ENCODE results near the gene TRAPPC8.
A peak's percentile ranks its signal among the peaks of the same experiment; 100 is the strongest.
"Not testable (repeated sequence)": the region's sequence is repeated elsewhere in the genome, so short reads cannot be mapped to it uniquely, and the experiment has no call there.

TRAPPC8 gene

DNA sequence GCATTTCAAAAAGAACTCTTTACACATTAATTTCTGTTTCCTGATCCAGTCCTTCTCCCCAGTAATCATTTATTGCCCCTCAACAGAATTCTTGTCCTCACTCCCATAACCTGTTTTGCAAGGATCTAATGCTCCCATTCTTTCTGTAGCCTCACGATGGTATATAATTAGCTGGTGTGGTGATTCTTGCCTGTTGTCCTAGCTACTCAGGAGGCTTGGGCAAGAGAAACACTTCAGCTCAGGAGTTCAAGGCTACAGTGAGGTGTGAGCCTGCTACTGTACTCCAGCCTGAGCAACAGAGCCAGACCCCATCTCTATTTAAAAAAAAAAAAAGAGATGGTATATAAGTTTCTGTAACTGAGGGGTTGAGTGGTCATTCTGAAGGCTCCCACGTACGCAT is 7.7 kb upstream of the TRAPPC8 start:
- no peak overlapping the region for H3K4me2 ChIP-seq
- H3K4me1 ChIP-seq: peaks cover 0 to 16% (median 4%) of the 10 kb centered on the region in 10 experiments; a peak in 9 of 20 replicates
- no peak overlapping the region for H3K4me3 ChIP-seq
- H4K20me1 ChIP-seq: no peaks in the 10 kb centered on the region
- H3K9ac ChIP-seq: no peak overlapping the region
- H3K27ac ChIP-seq: no peak overlapping the region
- no peaks in the 10 kb centered on the region for H3K36me3 ChIP-seq
- no peak for TF ChIP-seq Cebpa-rat (IDR thresholded peaks at IDR 0.05)
- H3K9me3 ChIP-seq (replicated peaks in 1 of 11): peaks cover 0 to 26% (median 5%) of the 10 kb centered on the region in 11 experiments; a peak in 5 of 22 replicates
- no peaks in the 10 kb centered on the region for H3K27me3 ChIP-seq

DNA sequence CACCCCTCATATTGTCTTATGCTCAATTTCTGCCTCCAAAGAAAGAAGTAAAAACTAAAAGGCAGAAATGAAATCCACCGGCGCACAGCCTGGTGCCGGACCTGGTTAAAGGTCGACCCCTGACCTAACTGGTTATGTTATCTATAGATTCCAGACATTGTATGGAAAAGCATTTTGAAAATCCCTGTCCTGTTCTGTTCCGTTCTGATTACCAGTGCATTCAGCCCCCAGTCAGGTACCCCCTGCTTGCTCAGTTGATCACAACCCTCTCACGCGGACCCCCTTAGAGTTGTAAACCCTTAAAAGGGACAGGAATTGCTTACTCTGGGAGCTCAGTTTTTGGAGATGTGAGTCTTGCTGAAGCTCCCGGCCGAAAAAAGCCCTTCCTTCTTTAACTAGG is 5.4 kb upstream of the TRAPPC8 start:
- not testable (repeated sequence) for H3K36me3 ChIP-seq, H3K4me3 ChIP-seq, H4K20me1 ChIP-seq, H3K27me3 ChIP-seq, H3K9ac ChIP-seq, H3K27ac ChIP-seq, H3K4me2 ChIP-seq
- Histone ChIP-seq H3K9me3 (replicated peaks in 1 of 11) (peaks cover 0 to 24% (median 5%) of the 10 kb centered on the region in 11 experiments; a peak in 5 of 22 replicates), H3K4me1 (peaks cover 12 to 17% (median 16%) of the 10 kb centered on the region in 10 experiments)

DNA sequence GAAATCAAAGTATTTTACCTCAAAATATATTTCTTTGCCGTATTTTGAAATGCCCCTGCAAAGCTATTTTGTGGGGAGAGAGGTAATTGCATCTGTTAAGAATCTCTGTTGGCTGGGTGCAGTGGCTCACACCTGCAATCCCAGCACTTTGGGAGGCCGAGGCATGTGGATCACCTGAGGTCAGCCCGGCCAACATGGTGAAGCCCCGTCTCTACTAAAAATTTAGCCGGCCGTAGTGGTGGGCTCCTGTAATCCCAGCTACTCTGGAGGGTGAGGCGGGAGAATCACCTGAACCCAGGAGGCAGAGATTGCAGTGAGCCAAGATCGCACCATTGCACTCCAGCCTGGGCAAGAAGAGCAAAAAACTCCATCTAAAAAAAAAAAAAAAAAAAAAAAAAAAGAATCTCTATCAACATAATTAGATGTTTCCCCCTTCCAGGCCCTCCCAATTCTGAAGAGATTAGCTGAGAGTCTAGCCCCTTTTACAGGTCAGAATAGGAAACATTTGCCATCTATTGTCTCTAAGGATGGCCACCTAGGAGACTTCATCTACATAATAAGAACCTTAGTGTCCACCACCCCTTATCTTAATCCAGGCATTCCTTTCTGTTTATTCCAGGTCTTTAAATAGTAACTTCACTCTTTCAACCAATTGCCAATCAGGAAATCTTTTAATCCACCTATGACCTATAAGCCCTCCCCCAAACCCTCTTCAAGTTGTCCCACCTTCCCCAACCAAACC is 3.5 kb upstream of the TRAPPC8 start:
- H3K27ac ChIP-seq: no peak overlapping the region
- H3K4me2 ChIP-seq: no peak overlapping the region
- H3K36me3 ChIP-seq: no peaks in the 10 kb centered on the region

DNA sequence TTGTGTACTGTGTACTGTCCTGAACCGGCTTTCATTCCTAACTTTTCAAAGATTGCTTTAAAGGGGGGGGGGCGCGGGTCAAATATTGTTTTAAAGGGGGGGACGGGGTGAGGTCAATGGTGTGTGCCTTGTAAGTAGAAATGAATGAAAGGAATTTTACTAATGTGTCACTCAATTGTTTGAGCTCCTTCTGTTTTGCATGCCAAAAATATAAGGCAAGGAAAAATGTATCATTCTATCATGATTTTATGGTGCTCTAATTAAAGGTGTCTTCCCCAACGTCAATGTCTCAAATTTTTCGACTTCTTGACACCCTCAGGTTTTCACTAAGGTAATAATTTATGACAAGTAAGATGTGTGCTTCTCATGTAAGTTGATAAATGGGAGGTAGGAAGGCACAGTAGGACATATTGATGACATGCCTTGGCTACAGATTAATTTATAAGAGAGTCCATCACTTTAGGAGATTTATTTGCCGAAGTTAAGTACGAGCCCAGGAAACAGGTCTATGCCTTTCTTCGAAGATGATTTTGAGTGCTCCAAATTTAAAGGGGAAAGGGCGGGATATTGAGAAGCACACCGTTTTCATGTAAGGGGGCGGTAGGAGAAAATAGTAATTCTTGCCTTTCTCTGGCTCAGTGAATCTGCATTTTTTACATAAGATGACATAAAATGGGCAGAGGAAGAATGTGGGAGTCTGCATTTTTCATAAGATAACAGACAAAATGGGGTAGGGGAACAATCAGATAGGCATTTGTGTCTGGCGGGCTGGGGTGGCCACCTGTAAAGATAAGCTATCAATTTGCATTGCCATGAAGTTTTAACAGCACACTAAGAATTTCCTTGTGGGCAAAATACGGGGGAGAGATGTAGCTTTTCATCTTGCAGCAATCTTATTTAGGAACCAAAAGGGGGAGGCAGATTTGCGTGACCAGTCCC is 1.2 kb upstream of the TRAPPC8 start:
- Histone ChIP-seq H3K9ac (peak overlapping the region; percentile 75 to 99 (median 98)), H3K4me1 (peaks cover 33 to 43% (median 41%) of the 10 kb centered on the region in 10 experiments), H3K9me3 (replicated peaks in 1 of 11) (peaks cover 0 to 12% (median 0%) of the 10 kb centered on the region in 11 experiments; a peak in 3 of 22 replicates), H3K27ac (peak overlapping the region; percentile 60 to 99 (median 97); a peak in 20 of 22 replicates), H3K36me3 (peaks cover 0 to 18% (median 10%) of the 10 kb centered on the region in 11 experiments; a peak in 11 of 22 replicates), H3K27me3 (no peaks in the 10 kb centered on the region), H3K4me2 (peak overlapping the region; percentile 89 to 97 (median 93)), H4K20me1 (peaks cover 29 to 35% (median 31%) of the 10 kb centered on the region in 11 experiments; a peak in 19 of 22 replicates), H3K4me3 (peak overlapping the region; percentile 71 to 97 (median 92))
- no peak for TF ChIP-seq Cebpa-rat (IDR thresholded peaks at IDR 0.05)

More for the DNA sequence above, 3.5 kb upstream of the TRAPPC8 start:
- TF ChIP-seq Cebpa-rat (IDR thresholded peaks at IDR 0.05): no peak
- H4K20me1 ChIP-seq: peaks cover 6 to 12% (median 10%) of the 10 kb centered on the region in 11 experiments; a peak in 17 of 22 replicates
- peaks cover 0 to 12% (median 0%) of the 10 kb centered on the region in 11 experiments; a peak in 3 of 22 replicates for H3K9me3 ChIP-seq (replicated peaks in 1 of 11)
- H3K4me3 ChIP-seq: no peak overlapping the region
- H3K4me1 ChIP-seq: peaks cover 13 to 20% (median 18%) of the 10 kb centered on the region in 10 experiments
- no peak overlapping the region for H3K9ac ChIP-seq
- no peaks in the 10 kb centered on the region for H3K27me3 ChIP-seq

DNA sequence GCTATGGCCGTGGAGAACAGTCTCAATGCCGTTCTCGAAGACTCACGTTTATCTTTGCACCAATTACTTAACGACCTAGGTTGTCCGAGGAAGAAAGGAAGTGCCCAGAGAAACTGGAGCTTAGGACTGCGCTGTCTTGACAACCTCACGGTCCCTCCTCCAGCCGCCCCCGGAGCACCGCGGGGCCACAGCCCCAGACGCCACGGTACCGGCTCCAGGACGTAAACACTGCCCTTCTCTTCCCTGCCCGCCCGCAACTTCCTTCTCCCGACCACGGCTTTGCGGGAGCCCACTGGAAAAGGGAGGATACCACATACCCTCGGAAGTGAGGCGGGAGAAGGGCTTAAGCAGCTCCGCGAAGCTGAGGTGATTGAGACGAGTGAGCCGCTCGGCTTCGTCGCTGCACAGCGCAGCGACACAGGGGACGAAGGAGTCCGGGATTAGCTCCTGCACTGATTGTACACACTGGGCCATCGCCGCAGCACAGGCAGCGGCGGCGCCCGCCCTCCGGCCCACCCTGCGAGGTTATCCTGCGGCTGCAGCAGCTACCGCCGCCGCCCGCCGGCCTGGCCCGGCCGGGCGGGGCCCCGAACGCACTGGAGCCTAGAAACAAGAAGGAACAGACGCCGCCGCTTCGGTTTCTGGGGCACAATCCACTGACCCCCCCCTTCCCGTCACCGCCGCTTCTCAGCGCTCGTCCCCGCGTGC is 483 bp downstream of the TRAPPC8 start:
- no peak for TF ChIP-seq Cebpa-rat (IDR thresholded peaks at IDR 0.05)
- H4K20me1 ChIP-seq: peaks cover 29 to 51% (median 45%) of the 10 kb centered on the region in 11 experiments; a peak in 19 of 22 replicates
- H3K9me3 ChIP-seq (replicated peaks in 1 of 11): peaks cover 0 to 9% (median 0%) of the 10 kb centered on the region in 11 experiments; a peak in 2 of 22 replicates
- H3K9ac ChIP-seq: peak overlapping the region; percentile 94 to 99 (median 98)
- H3K36me3 ChIP-seq: peaks cover 0 to 27% (median 11%) of the 10 kb centered on the region in 11 experiments; a peak in 11 of 22 replicates
- peak overlapping the region; percentile 93 to 99 (median 98) for H3K27ac ChIP-seq
- peak overlapping the region; percentile 71 to 97 (median 92) for H3K4me3 ChIP-seq
- no peaks in the 10 kb centered on the region for H3K27me3 ChIP-seq
- H3K4me2 ChIP-seq: peak overlapping the region; percentile 78 to 99 (median 88)
- H3K4me1 ChIP-seq: peaks cover 43 to 59% (median 58%) of the 10 kb centered on the region in 10 experiments

DNA sequence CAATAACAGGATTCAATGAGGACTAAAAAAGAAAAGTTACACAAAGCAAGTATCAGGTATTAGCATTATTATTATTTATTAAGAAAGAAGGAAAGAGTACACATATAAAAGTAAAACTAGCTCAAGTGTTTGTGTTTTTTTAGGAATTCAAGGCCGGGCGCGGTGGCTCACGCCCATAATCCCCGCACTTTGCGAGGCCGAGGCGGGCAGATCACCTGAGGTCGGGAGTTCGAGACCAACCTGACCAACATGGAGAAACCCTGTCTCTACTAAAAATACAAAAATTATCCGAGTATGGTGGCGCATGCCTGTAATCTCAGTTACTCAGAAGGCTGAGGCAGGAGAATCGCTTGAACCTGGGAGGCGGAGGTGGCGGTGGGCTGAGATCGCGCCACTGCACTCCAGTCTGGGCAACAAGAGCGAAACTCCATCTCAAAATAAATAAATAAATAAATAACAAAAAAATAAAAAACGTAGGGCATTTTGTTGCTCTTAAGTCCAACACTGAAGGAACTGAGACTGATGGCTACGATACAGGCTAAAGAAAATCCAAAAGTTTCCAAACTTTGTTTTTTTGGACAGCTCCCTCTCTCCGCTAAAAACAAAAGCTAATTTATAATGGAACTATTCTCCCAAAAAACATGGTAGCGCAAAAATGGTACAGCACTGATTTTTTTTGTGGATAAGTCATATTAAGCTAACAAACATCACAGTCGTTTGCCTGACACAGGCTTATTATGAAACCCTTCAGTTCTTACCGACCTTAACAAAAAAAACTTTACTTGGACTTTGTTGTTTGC is 1.7 kb downstream of the TRAPPC8 start:
- Histone ChIP-seq H3K9ac (peak overlapping the region; percentile 94 to 99 (median 98)), H3K4me2 (peak overlapping the region; percentile 78 to 99 (median 88)), H3K27ac (peak overlapping the region; percentile 93 to 99 (median 98)), H3K4me3 (peak overlapping the region; percentile 71 to 97 (median 92)), H4K20me1 (peaks cover 34 to 64% (median 55%) of the 10 kb centered on the region in 11 experiments; a peak in 19 of 22 replicates), H3K27me3 (no peaks in the 10 kb centered on the region), H3K36me3 (peaks cover 1 to 29% (median 13%) of the 10 kb centered on the region in 11 experiments; a peak in 21 of 22 replicates), H3K9me3 (replicated peaks in 1 of 11) (no peaks in the 10 kb centered on the region), H3K4me1 (peaks cover 53 to 71% (median 68%) of the 10 kb centered on the region in 10 experiments)
- TF ChIP-seq Cebpa-rat (IDR thresholded peaks at IDR 0.05): no peak

DNA sequence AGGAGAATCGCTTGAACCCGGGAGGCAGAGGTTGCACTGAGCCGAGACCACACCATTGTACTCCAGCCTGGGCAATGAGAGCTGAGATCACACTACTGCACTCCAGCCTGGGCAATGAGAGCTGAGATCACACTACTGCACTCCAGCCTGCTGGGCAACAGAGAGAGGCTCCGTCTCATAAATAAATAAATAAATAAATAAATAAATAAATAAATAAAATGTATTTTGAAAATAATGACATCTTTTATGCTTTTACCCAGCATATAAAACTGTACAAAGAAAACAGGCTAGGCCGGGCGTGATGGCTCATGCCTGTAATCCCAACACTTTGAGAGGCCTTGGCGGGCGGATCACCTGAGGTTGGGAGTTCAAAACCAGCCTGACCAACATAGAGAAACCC is 8.2 kb downstream of the TRAPPC8 start:
- Histone ChIP-seq H3K36me3 (peaks cover 33 to 80% (median 58%) of the 10 kb centered on the region in 11 experiments), H3K4me1 (peaks cover 28 to 57% (median 38%) of the 10 kb centered on the region in 10 experiments), H4K20me1 (peaks cover 24 to 100% (median 82%) of the 10 kb centered on the region in 11 experiments)
- H3K27me3 ChIP-seq; H3K4me3 ChIP-seq; H3K4me2 ChIP-seq; H3K9ac ChIP-seq; H3K27ac ChIP-seq; H3K9me3 ChIP-seq (replicated peaks in 1 of 11): not testable (repeated sequence)

All from BLaER1 treated with 17β-estradiol and CSF1 and Interleukin-3, amounts not matched to agents 10 nM and 100 nM (cell line).